ENCODE measurements around the gene CAMK1D.

The CAMK1D gene

DNA sequence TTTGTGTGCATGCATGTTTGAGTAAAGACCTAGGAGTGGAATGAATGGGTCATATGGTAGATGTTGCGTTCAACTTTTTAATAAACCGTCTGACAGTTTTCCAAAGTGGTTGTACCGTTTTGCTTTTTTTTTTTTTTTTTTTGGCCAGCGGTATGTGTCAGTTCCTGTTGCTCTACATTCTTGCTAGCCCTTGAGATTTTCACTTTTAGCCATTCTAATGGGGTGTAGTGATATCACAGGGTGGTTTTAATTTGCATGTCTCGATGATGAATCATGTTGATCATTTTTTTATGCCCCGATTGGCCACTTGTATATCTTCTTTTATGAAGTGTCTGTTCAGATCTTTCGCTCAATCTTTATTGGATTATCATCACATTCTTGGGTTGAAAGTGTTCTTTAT, 320.7 kb downstream of the CAMK1D start:
- no peak for TF ChIP-seq EZH2phosphoT487 (IDR thresholded peaks at IDR 0.05; ENCODE audit: low read length)
- TF ChIP-seq EZH2 (optimal IDR thresholded peaks at IDR 0.05; ENCODE audit: low read depth, low read length): no peak
- TF ChIP-seq, protein P1, sequence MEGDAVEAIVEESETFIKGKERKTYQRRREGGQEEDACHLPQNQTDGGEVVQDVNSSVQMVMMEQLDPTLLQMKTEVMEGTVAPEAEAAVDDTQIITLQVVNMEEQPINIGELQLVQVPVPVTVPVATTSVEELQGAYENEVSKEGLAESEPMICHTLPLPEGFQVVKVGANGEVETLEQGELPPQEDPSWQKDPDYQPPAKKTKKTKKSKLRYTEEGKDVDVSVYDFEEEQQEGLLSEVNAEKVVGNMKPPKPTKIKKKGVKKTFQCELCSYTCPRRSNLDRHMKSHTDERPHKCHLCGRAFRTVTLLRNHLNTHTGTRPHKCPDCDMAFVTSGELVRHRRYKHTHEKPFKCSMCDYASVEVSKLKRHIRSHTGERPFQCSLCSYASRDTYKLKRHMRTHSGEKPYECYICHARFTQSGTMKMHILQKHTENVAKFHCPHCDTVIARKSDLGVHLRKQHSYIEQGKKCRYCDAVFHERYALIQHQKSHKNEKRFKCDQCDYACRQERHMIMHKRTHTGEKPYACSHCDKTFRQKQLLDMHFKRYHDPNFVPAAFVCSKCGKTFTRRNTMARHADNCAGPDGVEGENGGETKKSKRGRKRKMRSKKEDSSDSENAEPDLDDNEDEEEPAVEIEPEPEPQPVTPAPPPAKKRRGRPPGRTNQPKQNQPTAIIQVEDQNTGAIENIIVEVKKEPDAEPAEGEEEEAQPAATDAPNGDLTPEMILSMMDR (IDR thresholded peaks at IDR 0.05; ENCODE audit: low read length): no peak
- no peak for DNase-seq
- Histone ChIP-seq H3K4me2 (ENCODE audit: low read depth, low read length) (no peak overlapping the region), H3K79me2 (ENCODE audit: low read length) (no peaks in the 10 kb centered on the region), H3K9ac (ENCODE audit: low read length) (no peak overlapping the region), H3K27me3 (replicated peaks; ENCODE audit: insufficient read depth, low read length) (no peaks in the 10 kb centered on the region), H2AFZ (ENCODE audit: low read length) (no peak overlapping the region), H3K4me1 (ENCODE audit: low read length) (no peaks in the 10 kb centered on the region), H3K4me3 (ENCODE audit: low read length) (no peak overlapping the region), H4K20me1 (ENCODE audit: insufficient read depth, low read length) (no peaks in the 10 kb centered on the region), H3K27ac (ENCODE audit: low read length) (no peak overlapping the region), H3K36me3 (replicated peaks; ENCODE audit: insufficient read depth, low read length) (no peaks in the 10 kb centered on the region), H3K9me2 (replicated peaks; ENCODE audit: insufficient read depth, low read length) (no peaks in the 10 kb centered on the region), H3K9me3 (replicated peaks; ENCODE audit: insufficient read depth, low read length) (no peaks in the 10 kb centered on the region), H3F3A (ENCODE audit: insufficient read depth, low read length) (no peaks in the 10 kb centered on the region)

DNA sequence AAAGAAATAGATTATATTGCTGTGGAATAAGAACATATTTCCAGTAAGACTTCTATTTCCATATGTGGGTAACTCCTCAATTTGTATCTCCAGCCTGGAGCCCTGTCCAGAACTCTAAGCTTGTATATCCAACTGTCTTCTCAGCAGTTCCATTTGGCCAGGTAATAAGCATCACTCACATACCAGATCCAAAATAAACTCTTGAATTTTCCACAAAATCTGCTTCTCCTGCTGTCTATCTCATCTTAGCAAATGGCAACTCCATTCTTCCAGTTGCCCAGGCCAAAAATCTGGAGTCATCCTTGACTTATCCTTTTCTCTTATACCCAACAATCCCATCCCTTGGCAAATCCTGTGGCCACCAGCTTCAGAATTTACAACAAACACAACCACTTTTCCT, 325.8 kb downstream of the CAMK1D start:
- no peak for TF ChIP-seq EZH2 (optimal IDR thresholded peaks at IDR 0.05; ENCODE audit: low read depth, low read length)
- TF ChIP-seq, protein P1 (IDR thresholded peaks at IDR 0.05; ENCODE audit: low read length): no peak
- no peak for TF ChIP-seq EZH2phosphoT487 (IDR thresholded peaks at IDR 0.05; ENCODE audit: low read length)
- Histone ChIP-seq H3K9me3 (replicated peaks; ENCODE audit: insufficient read depth, low read length) (no peaks in the 10 kb centered on the region), H3K27me3 (replicated peaks; ENCODE audit: insufficient read depth, low read length) (no peaks in the 10 kb centered on the region), H3K79me2 (ENCODE audit: low read length) (no peaks in the 10 kb centered on the region), H3F3A (ENCODE audit: insufficient read depth, low read length) (no peaks in the 10 kb centered on the region), H3K4me1 (ENCODE audit: low read length) (no peaks in the 10 kb centered on the region), H2AFZ (ENCODE audit: low read length) (no peak overlapping the region), H3K27ac (ENCODE audit: low read length) (no peak overlapping the region), H4K20me1 (ENCODE audit: insufficient read depth, low read length) (no peaks in the 10 kb centered on the region), H3K36me3 (replicated peaks; ENCODE audit: insufficient read depth, low read length) (no peaks in the 10 kb centered on the region), H3K9ac (ENCODE audit: low read length) (no peak overlapping the region), H3K4me3 (ENCODE audit: low read length) (no peak overlapping the region), H3K4me2 (ENCODE audit: low read depth, low read length) (no peak overlapping the region), H3K9me2 (replicated peaks; ENCODE audit: insufficient read depth, low read length) (no peaks in the 10 kb centered on the region)
- DNase-seq: no peak

DNA sequence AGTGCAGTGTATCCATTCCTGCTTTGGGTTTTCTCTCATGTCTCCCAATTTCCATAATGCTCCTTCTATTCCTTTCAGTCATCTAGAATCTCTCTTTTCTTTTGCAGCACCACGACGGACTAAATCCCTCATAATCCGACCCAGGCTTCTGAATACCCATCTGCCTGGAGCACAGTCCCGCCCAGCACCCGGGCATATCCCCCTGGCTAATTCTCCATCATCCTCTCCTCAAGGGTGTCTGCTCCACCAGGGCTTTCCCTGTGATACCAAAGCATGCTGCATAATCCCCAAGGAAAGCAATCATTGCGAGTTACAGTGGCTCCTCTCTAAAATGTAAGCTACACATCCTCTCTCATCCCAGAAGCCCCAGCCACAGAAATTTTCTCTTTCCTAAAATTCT, 330.3 kb downstream of the CAMK1D start:
- Histone ChIP-seq H4K20me1 (ENCODE audit: insufficient read depth, low read length) (no peaks in the 10 kb centered on the region), H3K9me2 (replicated peaks; ENCODE audit: insufficient read depth, low read length) (no peaks in the 10 kb centered on the region), H3K9me3 (replicated peaks; ENCODE audit: insufficient read depth, low read length) (no peaks in the 10 kb centered on the region), H3K4me2 (ENCODE audit: low read depth, low read length) (no peak overlapping the region), H3F3A (ENCODE audit: insufficient read depth, low read length) (no peaks in the 10 kb centered on the region), H3K79me2 (ENCODE audit: low read length) (no peaks in the 10 kb centered on the region), H3K4me3 (ENCODE audit: low read length) (no peak overlapping the region), H3K27me3 (replicated peaks; ENCODE audit: insufficient read depth, low read length) (no peaks in the 10 kb centered on the region), H3K27ac (ENCODE audit: low read length) (no peak overlapping the region), H3K4me1 (ENCODE audit: low read length) (no peaks in the 10 kb centered on the region), H3K9ac (ENCODE audit: low read length) (no peak overlapping the region), H2AFZ (ENCODE audit: low read length) (no peak overlapping the region), H3K36me3 (replicated peaks; ENCODE audit: insufficient read depth, low read length) (no peaks in the 10 kb centered on the region)
- DNase-seq: no peak
- TF ChIP-seq EZH2 (optimal IDR thresholded peaks at IDR 0.05; ENCODE audit: low read depth, low read length) (no peak), EZH2phosphoT487 (IDR thresholded peaks at IDR 0.05; ENCODE audit: low read length) (no peak)
- TF ChIP-seq, protein P1 (IDR thresholded peaks at IDR 0.05; ENCODE audit: low read length): no peak
